ENCODE measurements around the gene ITIH1. TPM values are rescaled to one million over a fixed set of nuclear protein-coding genes. Genes with fewer than 3 reads are reported as not detected.

Gene ITIH1
- total RNA-seq, 1 experiment from 2014 or later = not detected

- H3K4me1 ChIP-seq = no peaks in the 10 kb centered on the region
- no peak overlapping the region for H3K4me3 ChIP-seq (ENCODE audit: low read depth, low read length)
- Mint-ChIP-seq H3K36me3 (ENCODE audit: insufficient read depth, unreplicated experiment) (no peaks in the 10 kb centered on the region), H3K4me3 (ENCODE audit: unreplicated experiment) (no peak overlapping the region), H3K27ac (ENCODE audit: unreplicated experiment) (no peak overlapping the region), H3K9me3 (ENCODE audit: unreplicated experiment) (no peaks in the 10 kb centered on the region), H3K4me1 (ENCODE audit: low read depth, unreplicated experiment) (peaks cover 6% of the 10 kb centered on the region), H3K27me3 (ENCODE audit: insufficient read depth, unreplicated experiment) (no peaks in the 10 kb centered on the region)
- H3K27me3 ChIP-seq (replicated peaks; ENCODE audit: control insufficient read depth, insufficient read depth, low read length) = no peaks in the 10 kb centered on the region
- DNase-seq = no peak
- intact Hi-C loops (cut with micrococcal nuclease; ENCODE audit: unreplicated experiment) = no loop called here
- no TSS peak for BruUV-seq (replicated peaks)
- ChIA-PET CTCF (no interaction called here), POLR2A (no interaction called here)
- no peak for TF ChIP-seq CTCF (IDR thresholded peaks at IDR 0.05; ENCODE audit: insufficient read depth in 1 of 2, low read depth in 1 of 2, low read length in 1 of 2, severe bottlenecking in 1 of 2, unreplicated experiment in 1 of 2)
- no peaks in the 10 kb centered on the region for H3K36me3 ChIP-seq (ENCODE audit: control insufficient read depth, insufficient read depth, low read length)
- H3K9me3 ChIP-seq = no peaks in the 10 kb centered on the region
These were observed 40.5 kb downstream of the ITIH1 start for GRCh38 chr3:52817860-52818259.

- Mint-ChIP-seq H3K27me3 (ENCODE audit: insufficient read depth, unreplicated experiment) (no peaks in the 10 kb centered on the region), H3K4me3 (ENCODE audit: unreplicated experiment) (no peak overlapping the region), H3K27ac (ENCODE audit: unreplicated experiment) (no peak overlapping the region), H3K36me3 (ENCODE audit: insufficient read depth, unreplicated experiment) (no peaks in the 10 kb centered on the region), H3K4me1 (ENCODE audit: low read depth, unreplicated experiment) (peaks cover 6% of the 10 kb centered on the region), H3K9me3 (ENCODE audit: unreplicated experiment) (no peaks in the 10 kb centered on the region)
- no peak for DNase-seq
- H3K27me3 ChIP-seq (replicated peaks; ENCODE audit: control insufficient read depth, insufficient read depth, low read length) = no peaks in the 10 kb centered on the region
- intact Hi-C loops (cut with micrococcal nuclease; ENCODE audit: unreplicated experiment) = loop anchor here (2.0 kb wide), 1 partner anchor 49 kb away; the partner anchor contains the start of gene NEK4
- ChIA-PET CTCF (interaction anchor here (1.0 to 1.2 kb wide), 3 partner anchors 9 to 20 kb away, joined by 3 to 4 read pairs (median 4); no protein-coding TSS in a partner anchor), POLR2A (no interaction called here)
- H3K9me3 ChIP-seq = no peaks in the 10 kb centered on the region
- H3K4me1 ChIP-seq = no peaks in the 10 kb centered on the region
- no peak for TF ChIP-seq CTCF (IDR thresholded peaks at IDR 0.05; ENCODE audit: insufficient read depth in 1 of 2, low read depth in 1 of 2, low read length in 1 of 2, severe bottlenecking in 1 of 2, unreplicated experiment in 1 of 2)
- H3K36me3 ChIP-seq (ENCODE audit: control insufficient read depth, insufficient read depth, low read length) = no peaks in the 10 kb centered on the region
- no TSS peak for BruUV-seq (replicated peaks)
- H3K4me3 ChIP-seq (ENCODE audit: low read depth, low read length) = no peak overlapping the region
These were observed 42.5 kb downstream of the ITIH1 start for GRCh38 chr3:52819936-52820335.

GRCh38 chr3:52820736-52821135 lies 43.3 kb downstream of the ITIH1 start:
- no TSS peak for BruUV-seq (replicated peaks)
- intact Hi-C loops (cut with micrococcal nuclease; ENCODE audit: unreplicated experiment) = loop anchor here (1.0 to 2.0 kb wide), 2 partner anchors 50 to 78 kb away; partner anchors contain the start of gene NEK4
- Mint-ChIP-seq H3K27me3 (ENCODE audit: insufficient read depth, unreplicated experiment) (no peaks in the 10 kb centered on the region), H3K4me1 (ENCODE audit: low read depth, unreplicated experiment) (peaks cover 6% of the 10 kb centered on the region), H3K27ac (ENCODE audit: unreplicated experiment) (no peak overlapping the region), H3K4me3 (ENCODE audit: unreplicated experiment) (no peak overlapping the region), H3K9me3 (ENCODE audit: unreplicated experiment) (no peaks in the 10 kb centered on the region), H3K36me3 (ENCODE audit: insufficient read depth, unreplicated experiment) (no peaks in the 10 kb centered on the region)
- DNase-seq = peak; percentile 51 to 62
- no peaks in the 10 kb centered on the region for H3K4me1 ChIP-seq
- H3K27me3 ChIP-seq (replicated peaks; ENCODE audit: control insufficient read depth, insufficient read depth, low read length) = no peaks in the 10 kb centered on the region
- TF ChIP-seq CTCF (IDR thresholded peaks at IDR 0.05; ENCODE audit: insufficient read depth in 1 of 2, low read depth in 1 of 2, low read length in 1 of 2, severe bottlenecking in 1 of 2, unreplicated experiment in 1 of 2) = peak; percentile 64 to 84
- no peak overlapping the region for H3K4me3 ChIP-seq (ENCODE audit: low read depth, low read length)
- CTCF ChIA-PET = interaction anchor here (0.5 to 1.6 kb wide), 12 partner anchors 9 to 248 kb away, joined by 3 to 19 read pairs (median 4); partner anchors contain the start of gene NEK4
- POLR2A ChIA-PET = no interaction called here
- H3K9me3 ChIP-seq = no peaks in the 10 kb centered on the region
- H3K36me3 ChIP-seq (ENCODE audit: control insufficient read depth, insufficient read depth, low read length) = no peaks in the 10 kb centered on the region

Measured in Caco-2 (cell line).